GM12873 (cell line): ENCODE data around the gene PKLR.

Source experiments
- CTCF ChIP-seq: IDR thresholded peaks from 2 replicates; pipeline ENCODE4 v1.5.1; 2012; ENCODE audit warnings: low read depth, mild to moderate bottlenecking, moderate library complexity, low read length, control low read depth; ENCODE audit not compliant: insufficient read depth; ENCODE audit errors: missing control alignments

Gene PKLR

DNA sequence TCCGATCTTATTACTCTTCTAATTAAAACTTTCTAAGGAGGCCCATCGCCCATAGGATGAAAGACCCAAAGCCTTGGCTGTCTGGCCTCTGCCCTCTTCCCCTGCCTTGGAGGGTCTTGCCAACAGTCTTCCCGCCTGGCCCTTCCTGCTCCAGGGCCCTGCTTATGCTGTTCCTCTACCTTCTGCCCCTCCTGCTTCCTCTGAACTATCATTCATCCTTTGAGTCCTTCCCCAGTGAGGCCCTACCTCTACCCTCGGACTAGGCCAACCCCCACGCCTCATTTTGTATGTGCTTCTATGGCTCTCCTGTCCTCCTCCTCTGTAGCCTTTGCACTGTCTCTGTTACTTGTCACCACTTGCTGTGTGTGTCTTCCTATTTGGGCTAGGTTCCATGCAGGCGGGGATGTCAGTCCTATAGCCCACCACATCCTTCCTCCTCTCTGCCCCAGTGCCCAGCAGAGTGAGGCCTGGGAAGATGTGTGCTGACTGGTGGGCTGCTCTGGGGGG, 24.8 kb upstream of the PKLR start:
- TF ChIP-seq CTCF, result no peak

DNA sequence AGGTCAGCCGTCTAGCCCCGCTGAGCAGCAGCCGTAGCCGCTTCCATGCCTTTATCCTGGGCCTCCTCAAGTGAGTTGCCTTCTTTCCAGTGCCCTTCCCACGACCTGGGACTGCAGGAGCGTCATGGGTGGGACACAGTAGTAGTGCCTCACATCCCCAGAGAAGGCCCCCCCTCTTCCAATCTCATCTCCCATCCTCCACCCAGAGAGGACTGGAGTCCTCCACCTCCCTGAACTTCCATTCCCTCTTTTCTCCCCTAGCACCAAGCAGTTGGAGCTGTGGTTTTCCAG, 24.3 kb upstream of the PKLR start:
- no peak for TF ChIP-seq CTCF

DNA sequence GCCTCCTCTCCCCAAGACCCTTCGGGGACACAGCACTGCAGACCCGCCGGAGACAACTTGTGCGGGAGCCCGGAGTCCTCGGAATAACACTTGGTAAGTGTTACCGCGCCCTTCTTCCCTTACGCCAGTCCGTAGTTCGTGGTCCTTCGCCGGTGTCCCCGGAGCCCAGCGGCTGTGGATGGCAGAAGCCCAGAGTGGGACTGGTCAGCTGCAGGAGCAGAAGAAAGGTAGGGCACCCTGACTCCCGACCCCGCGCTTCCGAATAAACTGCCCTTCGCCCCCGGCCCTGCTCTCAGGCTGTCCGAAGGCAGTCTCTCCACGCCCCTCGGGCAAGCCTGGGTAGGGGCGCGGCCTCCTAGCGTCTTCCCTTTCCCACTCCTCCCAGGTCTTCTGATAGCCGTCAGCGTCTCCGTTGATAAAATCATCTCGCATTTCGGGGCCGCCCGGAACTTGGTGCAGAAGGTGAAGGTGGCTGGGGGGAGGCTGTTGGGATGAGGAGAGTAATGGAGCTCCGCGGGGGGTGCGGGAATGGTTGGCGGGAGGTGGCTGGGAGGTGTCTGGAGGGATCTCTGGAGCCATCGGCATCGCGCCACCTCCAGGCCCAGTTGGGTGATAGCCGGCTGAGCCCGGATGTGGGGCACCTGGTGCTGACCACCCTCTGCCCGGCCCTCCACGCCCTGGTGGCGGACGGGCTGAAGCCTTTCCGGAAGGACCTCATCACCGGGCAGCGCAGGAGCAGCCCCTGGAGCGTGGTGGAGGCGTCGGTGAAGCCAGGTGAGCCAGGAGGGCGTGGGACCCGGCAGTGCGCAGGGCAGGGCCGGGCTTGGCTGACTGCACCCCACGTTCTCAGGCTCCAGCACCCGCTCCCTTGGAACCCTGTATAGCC, 23.7 kb upstream of the PKLR start:
- peak; percentile 55 for TF ChIP-seq CTCF

GRCh38 chr1:155324037-155324716, 22.9 kb upstream of the PKLR start:
- TF ChIP-seq CTCF, result no peak

DNA sequence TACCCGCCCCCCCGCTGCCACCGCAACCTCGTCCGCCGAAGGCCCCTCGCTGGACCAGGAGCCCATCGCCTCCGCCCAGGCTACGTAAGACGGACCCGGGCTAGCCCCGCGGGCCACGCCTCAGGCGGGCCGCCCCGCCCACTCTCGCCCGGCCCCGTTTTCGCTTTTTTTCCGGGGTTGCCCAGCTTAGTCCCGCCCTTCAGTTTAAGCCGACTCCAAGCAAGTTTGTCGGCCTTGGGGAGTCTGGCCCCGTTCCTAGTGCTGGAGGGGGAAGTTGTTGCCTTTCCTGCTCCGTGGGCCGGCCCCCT, 22.4 kb upstream of the PKLR start:
- no peak for TF ChIP-seq CTCF

DNA sequence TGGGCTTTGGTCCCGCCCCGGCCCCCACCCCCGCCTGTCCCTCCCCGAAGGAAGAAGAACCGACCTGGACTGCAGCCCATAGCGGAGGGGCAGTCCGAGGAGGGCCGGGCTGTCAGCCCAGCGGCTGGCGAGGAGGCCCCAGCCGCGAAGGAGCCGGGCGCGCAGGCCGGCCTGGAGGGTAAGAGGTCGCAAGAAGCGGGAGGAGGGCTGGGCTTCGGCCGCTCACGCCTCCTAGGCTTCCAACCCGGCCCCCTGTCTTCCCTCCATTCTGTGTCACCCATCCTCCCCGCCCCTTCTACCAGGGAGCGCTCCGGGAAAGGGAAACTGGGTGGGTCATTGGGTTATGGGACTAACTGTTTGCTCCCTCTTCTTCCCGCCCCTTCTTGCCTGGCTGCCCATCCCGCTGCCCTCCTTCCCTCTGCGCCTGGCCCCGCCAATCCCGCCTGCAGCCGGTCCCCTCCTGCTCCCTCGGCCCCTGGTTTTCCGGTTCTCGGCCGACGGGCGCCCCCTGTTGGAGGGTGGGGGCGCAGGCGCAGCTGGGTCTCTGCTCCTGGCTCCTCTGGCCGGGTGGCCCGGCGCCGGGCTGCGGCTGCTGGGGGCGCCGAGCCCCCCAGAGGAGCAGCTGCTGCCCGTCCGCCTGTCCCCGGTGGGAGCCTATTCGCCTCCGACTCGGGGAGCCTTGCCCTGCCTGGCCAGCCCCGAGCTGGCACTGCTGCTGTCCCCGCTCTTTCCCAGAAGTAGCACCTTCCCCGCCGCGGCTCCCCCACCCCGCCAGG, 21.9 kb upstream of the PKLR start:
- peak; percentile 90 for TF ChIP-seq CTCF

- no peak for TF ChIP-seq CTCF
These were observed 21.3 kb upstream of the PKLR start for GRCh38 chr1:155322571-155322952.
